Bronchial epithelial cell (primary cell): Measurements from ENCODE around the gene ADGRL2. TPM values are rescaled to one million over a fixed set of nuclear protein-coding genes. Genes with fewer than 3 reads are reported as not detected.
"Not testable (repeated sequence)": the region's sequence is repeated elsewhere in the genome, so short reads cannot be mapped to it uniquely, and the experiment has no call there.

ENCODE experiments used
- DNase-seq: peaks from one replicate; pipeline ENCODE4 v3.0.0-alpha.2; 2010; ENCODE audit warnings: low read depth
- FAIRE-seq: peaks from 2 replicates; lab custom pipeline; 2011; peaks lifted over from hg19 to GRCh38; lab: Jason Lieb, UNC
- H3K27me3 ChIP-seq: 2 replicates; pipeline ENCODE4 v1.5.1; 2011; ENCODE audit warnings: low read length; ENCODE audit not compliant: control insufficient read depth, insufficient read depth
- H3K36me3 ChIP-seq: 2 replicates; pipeline ENCODE4 v1.5.1; 2011; ENCODE audit warnings: low read length; ENCODE audit not compliant: control insufficient read depth, insufficient read depth
- H3K4me3 ChIP-seq: 2 replicates; pipeline ENCODE4 v1.5.1; 2011; ENCODE audit warnings: mild to moderate bottlenecking, low read depth, low read length, control low read depth
- CTCF ChIP-seq: IDR thresholded peaks from 2 replicates; pipeline ENCODE4 v1.5.1; 2011; ENCODE audit warnings: mild to moderate bottlenecking, moderate library complexity, low read length, control low read depth, inconsistent platforms; ENCODE audit not compliant: insufficient read depth, severe bottlenecking
- total RNA-seq: library from RNA; depleted of rRNA; stranded (reverse); fragments of >200 nt; gene quantifications from 2 replicates; pipeline ENCODE4 v1.2.1, GENCODE V29; 2014

Gene ADGRL2
- total RNA-seq, 1 donor from 2014 or later: 35.3 TPM

DNA sequence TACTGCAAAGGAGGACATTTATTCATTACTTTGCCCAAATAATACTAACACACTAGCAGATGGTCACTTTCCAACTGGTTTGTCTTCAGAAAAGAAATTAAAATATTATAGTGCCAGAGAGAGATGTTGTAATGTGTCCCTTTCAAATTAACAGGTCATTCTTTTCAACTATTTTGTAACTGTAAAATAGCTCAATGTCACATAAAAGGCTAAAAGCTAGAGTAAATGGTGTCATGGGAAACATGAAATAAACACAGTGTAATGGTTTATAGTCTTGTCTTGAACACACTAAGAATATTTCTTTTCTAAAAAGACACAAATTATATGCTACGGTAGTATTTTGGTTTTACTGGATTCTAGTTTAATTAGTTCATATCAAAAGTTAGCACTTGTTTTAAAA, 77.8 kb downstream of the ADGRL2 start:
- DNase-seq (no peak), FAIRE-seq (no peak)
- H3K36me3 ChIP-seq: no peaks in the 10 kb centered on the region
- no peaks in the 10 kb centered on the region for H3K27me3 ChIP-seq
- no peak for TF ChIP-seq CTCF
- no peak overlapping the region for H3K4me3 ChIP-seq

GRCh38 chr1:81880781-81881180, 80.0 kb downstream of the ADGRL2 start:
- Histone ChIP-seq H3K27me3 (no peaks in the 10 kb centered on the region), H3K36me3 (no peaks in the 10 kb centered on the region), H3K4me3 (no peak overlapping the region)
- TF ChIP-seq CTCF: no peak
- DNase-seq (peak; percentile 64), FAIRE-seq (no peak)

DNA sequence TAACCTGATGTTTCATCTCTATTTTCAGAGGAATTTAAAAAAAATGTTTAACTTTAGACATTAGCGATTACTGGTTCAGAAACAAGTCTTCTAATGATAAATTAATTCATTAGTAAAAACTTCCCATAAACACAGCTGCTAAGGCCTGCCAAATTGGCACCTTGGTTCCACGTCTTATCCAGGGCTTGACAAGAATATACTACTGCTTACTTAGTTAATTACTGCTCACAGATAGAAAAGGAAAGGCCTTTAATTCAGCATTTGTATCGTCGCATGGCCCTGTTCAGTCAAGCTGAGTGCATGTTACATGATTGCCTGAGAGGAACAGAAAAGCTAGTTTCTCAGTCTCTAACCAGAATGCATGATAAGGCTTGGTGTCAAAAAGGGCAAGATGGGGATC, 84.6 kb downstream of the ADGRL2 start:
- no peak for FAIRE-seq
- TF ChIP-seq CTCF: no peak
- Histone ChIP-seq H3K36me3 (no peaks in the 10 kb centered on the region), H3K4me3 (no peak overlapping the region), H3K27me3 (no peaks in the 10 kb centered on the region)
- DNase-seq: no peak

- not testable (repeated sequence) for FAIRE-seq, DNase-seq, H3K4me3 ChIP-seq, H3K27me3 ChIP-seq, H3K36me3 ChIP-seq
Measured at GRCh38 chr1:81886292-81886691, 85.6 kb downstream of the ADGRL2 start.

- TF ChIP-seq CTCF: no peak
- H3K4me3 ChIP-seq: no peak overlapping the region
- H3K36me3 ChIP-seq: no peaks in the 10 kb centered on the region
- no peak for FAIRE-seq
- no peak for DNase-seq
- H3K27me3 ChIP-seq: no peaks in the 10 kb centered on the region
Measured at GRCh38 chr1:81887421-81888144, 86.8 kb downstream of the ADGRL2 start.

- FAIRE-seq: no peak
- Histone ChIP-seq H3K36me3 (no peaks in the 10 kb centered on the region), H3K27me3 (no peaks in the 10 kb centered on the region), H3K4me3 (no peak overlapping the region)
- DNase-seq: no peak
- TF ChIP-seq CTCF: no peak
Measured at GRCh38 chr1:81889166-81889565, 88.4 kb downstream of the ADGRL2 start.
